Neural cell (in vitro differentiated cells): ENCODE data around the gene PARD6A.

Experiments used
- EP300 ChIP-seq: fragments of 450-650 bp; conservative IDR thresholded peaks from 2 replicates; pipeline ENCODE4 v1.6.1; 2014; ENCODE audit warnings: antibody characterized with exemption, mild to moderate bottlenecking, moderate library complexity; ENCODE audit not compliant: poor library complexity, severe bottlenecking
- POLR2AphosphoS5 ChIP-seq: IDR thresholded peaks from 2 replicates; pipeline ENCODE4 v1.6.1; 2012
- TAF1 ChIP-seq: IDR thresholded peaks from 2 replicates; pipeline ENCODE4 v1.6.1; 2012; ENCODE audit warnings: low read depth
- TF ChIP-seq, protein P1 (sequence below): fragments of 450-650 bp; IDR thresholded peaks from 2 replicates; pipeline ENCODE4 v1.5.1; 2014; ENCODE audit warnings: antibody characterized with exemption, mild to moderate bottlenecking, moderate library complexity; ENCODE audit not compliant: poor library complexity, severe bottlenecking
- TF ChIP-seq, protein P2 (sequence below): IDR thresholded peaks from 2 replicates; pipeline ENCODE4 v1.6.1; 2012; ENCODE audit warnings: borderline replicate concordance

DNA sequence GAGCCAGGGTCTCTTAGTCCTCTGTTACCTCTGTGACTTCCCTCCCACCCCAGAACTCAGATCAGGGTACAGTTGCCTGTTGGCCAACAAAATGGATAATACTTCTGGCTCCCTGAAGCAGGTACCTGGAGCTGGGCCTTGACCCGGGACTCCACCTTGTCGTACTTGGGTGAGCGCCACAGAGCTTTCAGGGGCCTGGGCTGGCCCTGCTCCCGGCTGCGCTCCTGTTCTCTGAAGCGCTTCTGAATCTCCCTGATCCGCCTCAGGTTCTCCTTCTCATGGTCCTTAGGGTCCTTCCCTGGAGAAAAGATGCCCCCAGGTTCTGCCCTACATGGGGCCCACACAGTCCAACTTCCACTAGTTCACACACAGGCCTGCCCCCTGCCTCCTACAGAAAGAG, 4.1 kb downstream of the PARD6A start:
- no peak for TF ChIP-seq POLR2AphosphoS5
- no peak for TF ChIP-seq EP300
- TF ChIP-seq, protein P1, sequence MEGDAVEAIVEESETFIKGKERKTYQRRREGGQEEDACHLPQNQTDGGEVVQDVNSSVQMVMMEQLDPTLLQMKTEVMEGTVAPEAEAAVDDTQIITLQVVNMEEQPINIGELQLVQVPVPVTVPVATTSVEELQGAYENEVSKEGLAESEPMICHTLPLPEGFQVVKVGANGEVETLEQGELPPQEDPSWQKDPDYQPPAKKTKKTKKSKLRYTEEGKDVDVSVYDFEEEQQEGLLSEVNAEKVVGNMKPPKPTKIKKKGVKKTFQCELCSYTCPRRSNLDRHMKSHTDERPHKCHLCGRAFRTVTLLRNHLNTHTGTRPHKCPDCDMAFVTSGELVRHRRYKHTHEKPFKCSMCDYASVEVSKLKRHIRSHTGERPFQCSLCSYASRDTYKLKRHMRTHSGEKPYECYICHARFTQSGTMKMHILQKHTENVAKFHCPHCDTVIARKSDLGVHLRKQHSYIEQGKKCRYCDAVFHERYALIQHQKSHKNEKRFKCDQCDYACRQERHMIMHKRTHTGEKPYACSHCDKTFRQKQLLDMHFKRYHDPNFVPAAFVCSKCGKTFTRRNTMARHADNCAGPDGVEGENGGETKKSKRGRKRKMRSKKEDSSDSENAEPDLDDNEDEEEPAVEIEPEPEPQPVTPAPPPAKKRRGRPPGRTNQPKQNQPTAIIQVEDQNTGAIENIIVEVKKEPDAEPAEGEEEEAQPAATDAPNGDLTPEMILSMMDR: no peak
- TF ChIP-seq, protein P2, sequence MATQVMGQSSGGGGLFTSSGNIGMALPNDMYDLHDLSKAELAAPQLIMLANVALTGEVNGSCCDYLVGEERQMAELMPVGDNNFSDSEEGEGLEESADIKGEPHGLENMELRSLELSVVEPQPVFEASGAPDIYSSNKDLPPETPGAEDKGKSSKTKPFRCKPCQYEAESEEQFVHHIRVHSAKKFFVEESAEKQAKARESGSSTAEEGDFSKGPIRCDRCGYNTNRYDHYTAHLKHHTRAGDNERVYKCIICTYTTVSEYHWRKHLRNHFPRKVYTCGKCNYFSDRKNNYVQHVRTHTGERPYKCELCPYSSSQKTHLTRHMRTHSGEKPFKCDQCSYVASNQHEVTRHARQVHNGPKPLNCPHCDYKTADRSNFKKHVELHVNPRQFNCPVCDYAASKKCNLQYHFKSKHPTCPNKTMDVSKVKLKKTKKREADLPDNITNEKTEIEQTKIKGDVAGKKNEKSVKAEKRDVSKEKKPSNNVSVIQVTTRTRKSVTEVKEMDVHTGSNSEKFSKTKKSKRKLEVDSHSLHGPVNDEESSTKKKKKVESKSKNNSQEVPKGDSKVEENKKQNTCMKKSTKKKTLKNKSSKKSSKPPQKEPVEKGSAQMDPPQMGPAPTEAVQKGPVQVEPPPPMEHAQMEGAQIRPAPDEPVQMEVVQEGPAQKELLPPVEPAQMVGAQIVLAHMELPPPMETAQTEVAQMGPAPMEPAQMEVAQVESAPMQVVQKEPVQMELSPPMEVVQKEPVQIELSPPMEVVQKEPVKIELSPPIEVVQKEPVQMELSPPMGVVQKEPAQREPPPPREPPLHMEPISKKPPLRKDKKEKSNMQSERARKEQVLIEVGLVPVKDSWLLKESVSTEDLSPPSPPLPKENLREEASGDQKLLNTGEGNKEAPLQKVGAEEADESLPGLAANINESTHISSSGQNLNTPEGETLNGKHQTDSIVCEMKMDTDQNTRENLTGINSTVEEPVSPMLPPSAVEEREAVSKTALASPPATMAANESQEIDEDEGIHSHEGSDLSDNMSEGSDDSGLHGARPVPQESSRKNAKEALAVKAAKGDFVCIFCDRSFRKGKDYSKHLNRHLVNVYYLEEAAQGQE: no peak
- no peak for TF ChIP-seq TAF1
